HG02798 (cell line): ENCODE measurements around the gene DCAF12.
"Not testable (repeated sequence)": the region's sequence is repeated elsewhere in the genome, so short reads cannot be mapped to it uniquely, and the experiment has no call there.

Experiments
- ATAC-seq: cut with Tn5 transposase; IDR thresholded peaks from one replicate; pipeline ENCODE4 v1.9.1; 2021; ENCODE audit warnings: mild to moderate bottlenecking; ENCODE audit not compliant: unreplicated experiment, poor library complexity

The DCAF12 gene

GRCh38 chr9:34072868-34073590 lies 53.5 kb downstream of the DCAF12 start:
- ATAC-seq: no peak

- ATAC-seq: no peak
Measured at GRCh38 chr9:34072410-34072809, 54.1 kb downstream of the DCAF12 start.

DNA sequence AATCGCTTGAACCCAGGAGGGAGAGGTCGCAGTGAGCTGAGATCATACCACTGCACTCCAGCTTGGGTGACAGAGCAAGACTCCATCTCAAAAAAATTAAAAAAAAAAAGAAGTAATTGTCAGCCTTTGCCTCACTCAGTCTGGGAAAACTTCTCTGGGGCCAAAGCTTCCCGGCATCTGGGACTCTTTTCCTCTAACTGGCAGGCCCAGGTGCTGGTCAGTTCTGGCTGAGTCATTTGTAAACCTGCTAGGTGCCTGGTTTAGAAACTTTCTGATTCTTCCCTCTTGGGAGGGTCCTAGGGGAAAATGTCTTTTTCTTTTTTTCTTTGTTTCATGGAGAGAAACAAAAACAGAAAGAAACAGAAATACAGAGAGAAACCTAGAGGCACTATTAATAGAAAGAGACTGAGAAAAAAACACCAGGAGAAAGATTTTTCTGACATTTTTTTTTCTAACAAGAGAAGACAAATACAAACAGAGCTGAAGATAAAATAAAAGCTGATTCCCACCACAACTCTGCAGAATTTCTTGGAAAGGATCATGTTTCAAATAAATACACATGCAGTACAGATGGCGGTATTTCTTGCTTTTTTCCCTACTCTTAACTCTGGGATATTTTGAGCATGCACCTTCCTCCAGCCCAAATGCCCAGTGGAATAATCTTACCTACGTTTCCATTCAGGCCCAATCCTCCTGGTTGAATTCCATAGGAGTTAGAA lies 55.7 kb downstream of the DCAF12 start:
- no peak for ATAC-seq

GRCh38 chr9:34069831-34070230 lies 56.7 kb downstream of the DCAF12 start:
- ATAC-seq: no peak

- no peak for ATAC-seq
Measured at GRCh38 chr9:34065541-34065940, 61.0 kb downstream of the DCAF12 start.

DNA sequence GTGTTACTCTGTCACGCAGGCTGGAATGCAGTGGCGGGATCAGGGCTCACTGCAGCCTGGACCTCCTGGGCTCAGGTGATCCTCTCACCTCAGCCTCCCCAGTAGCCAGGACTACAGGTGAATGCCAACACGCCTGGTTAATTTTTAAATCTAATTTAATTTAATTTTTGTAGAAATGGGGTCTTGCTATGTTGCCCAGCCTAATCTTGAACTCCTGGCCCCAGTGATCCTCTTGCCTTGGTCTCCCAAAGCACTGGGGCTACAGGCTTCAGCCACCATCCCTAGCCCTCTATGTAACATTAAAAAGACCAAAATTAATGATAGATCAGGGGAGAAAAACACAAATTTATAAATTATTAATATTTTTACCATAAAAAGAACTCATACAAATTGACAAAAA lies 66.5 kb downstream of the DCAF12 start:
- no peak for ATAC-seq

DNA sequence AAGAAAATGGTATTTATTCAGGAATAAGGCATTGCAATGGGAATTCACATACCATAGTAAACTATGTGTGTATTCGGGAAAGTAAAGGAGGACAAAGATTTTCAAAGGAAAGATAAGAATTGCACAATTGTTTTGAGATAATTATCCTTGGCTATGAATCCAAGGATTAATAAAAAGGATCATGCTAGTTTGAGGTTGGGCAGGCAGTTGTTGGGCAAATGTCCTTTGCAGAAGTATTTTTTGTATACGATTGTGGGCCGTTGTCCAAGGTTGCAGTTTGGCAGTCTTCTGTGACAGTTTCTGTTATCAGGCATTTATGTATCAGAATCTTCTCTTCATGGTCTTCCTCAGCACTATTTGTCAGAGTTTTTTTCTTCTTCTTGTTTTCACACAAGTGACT lies 67.2 kb downstream of the DCAF12 start:
- ATAC-seq: no peak

- no peak for ATAC-seq
Measured at GRCh38 chr9:34049630-34050384, 76.7 kb downstream of the DCAF12 start.

GRCh38 chr9:34048727-34049629 lies 77.5 kb downstream of the DCAF12 start, which contains the start of gene UBAP2:
UBAP2 (minus strand) TSS chr9:34048887; CDS start chr9:34017148, 31,739 bp downstream.
- ATAC-seq: peak; percentile 82

GRCh38 chr9:34047864-34048726 lies 78.4 kb downstream of the DCAF12 start:
- peak; percentile 28 for ATAC-seq

GRCh38 chr9:34046784-34047379 lies 79.6 kb downstream of the DCAF12 start:
- no peak for ATAC-seq

- no peak for ATAC-seq
Measured at GRCh38 chr9:34045903-34046302, 80.6 kb downstream of the DCAF12 start.

DNA sequence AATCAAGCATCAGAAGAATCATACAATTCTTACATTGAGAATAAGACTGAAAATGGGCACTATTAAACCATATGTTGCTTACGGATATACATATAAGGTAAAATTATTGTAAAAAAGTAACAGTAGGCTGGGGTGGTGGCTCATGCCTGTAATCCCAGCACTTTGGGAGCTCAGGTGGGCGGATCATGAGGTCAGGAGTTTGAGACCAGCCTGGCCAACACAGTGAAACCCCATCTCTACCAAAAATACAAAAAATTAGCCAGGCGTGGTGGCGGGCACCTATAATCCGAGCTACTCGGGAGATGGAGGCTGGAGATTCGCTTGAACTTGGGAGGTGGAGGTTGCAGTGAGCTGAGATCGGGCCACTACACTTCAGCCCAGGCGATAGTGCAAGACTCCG lies 84.4 kb downstream of the DCAF12 start:
- not testable (repeated sequence) for ATAC-seq

DNA sequence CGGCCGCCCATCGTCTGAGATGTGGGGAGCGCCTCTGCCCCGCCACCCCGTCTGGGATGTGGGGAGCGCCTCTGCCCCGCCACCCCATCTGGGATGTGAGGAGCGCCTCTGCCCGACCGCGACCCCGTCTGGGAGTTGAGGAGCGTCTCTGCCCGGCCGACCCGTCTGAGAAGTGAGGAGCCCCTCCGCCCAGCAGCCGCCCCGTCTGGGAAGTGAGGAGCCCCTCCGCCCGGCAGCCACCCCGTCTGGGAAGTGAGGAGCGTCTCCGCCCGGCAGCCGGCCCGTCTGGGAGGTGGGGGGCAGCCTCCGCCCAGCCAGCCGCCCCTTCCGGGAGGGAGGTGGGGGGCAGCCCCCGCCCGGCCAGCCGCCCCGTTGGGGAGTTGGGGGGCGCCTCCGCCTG lies 87.6 kb downstream of the DCAF12 start:
- not testable (repeated sequence) for ATAC-seq

GRCh38 chr9:34037626-34038025 lies 88.9 kb downstream of the DCAF12 start:
- no peak for ATAC-seq

DNA sequence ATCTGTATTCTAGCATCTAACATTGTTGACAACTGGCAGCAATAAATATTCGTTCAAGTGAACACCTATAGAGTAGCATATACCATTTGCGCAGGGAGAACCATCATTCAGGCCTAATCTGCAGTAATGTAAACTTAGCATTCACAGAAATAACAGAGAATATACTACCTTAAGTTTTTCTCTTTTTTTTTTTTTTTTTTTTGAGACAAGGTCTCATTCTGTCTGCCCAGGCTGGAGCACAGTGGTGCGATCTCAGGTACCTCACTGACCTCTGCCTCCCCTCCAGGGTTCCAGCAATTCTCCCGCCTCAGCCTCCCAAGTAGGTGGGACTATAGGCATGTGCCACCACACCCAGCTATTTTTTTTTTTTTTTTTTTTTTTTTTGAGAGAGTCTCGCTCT lies 89.9 kb downstream of the DCAF12 start:
- ATAC-seq: no peak
